Activated CD8-positive, alpha-beta memory T cell treated with anti-CD3 and anti-CD28 coated beads for 36 hours (primary cell): Measurements from ENCODE around the gene PGAM5. TPM values are rescaled to one million over a fixed set of nuclear protein-coding genes. Genes with fewer than 3 reads are reported as not detected.

Source experiments
- CTCF ChIA-PET: fragments of 350-600 bp; sonication (Branson Sonifier 250); formaldehyde crosslinking; loops from one replicate; lab custom pipeline; 2021; ENCODE audit warnings: antibody characterized with exemption; lab: Charles Lee
- POLR2A ChIA-PET: fragments of 350-600 bp; sonication (Branson Sonifier 250); formaldehyde crosslinking; loops from one replicate; lab custom pipeline; 2021; ENCODE audit warnings: antibody characterized with exemption; lab: Charles Lee
- total RNA-seq, 2 experiments: library from RNA; stranded (reverse); gene quantifications; one replicate each; pipeline ENCODE4 v1.2.3, GENCODE V29; 2021

Gene PGAM5
- total RNA-seq, 2 experiments from 2014 or later = 104 to 105 TPM

DNA sequence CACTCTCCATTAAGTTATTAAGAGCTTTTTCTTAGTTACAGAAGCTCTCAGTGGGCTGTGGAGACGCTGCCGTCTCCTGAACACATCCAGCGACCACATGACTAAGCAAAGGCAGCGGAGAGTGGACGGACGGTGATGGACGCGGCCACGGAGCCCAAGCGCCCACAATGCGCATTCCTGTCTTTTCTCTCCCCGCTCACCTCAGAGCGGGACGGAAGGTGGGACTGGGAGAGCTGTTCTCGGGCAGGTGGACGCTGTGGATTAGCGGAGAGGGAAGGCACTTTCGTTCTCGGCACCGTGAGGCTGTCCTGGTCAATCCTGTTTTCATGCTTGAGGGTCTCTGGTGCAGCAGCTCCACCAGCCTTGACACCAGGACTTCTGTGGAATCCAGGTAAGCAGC, 53.6 kb downstream of the PGAM5 start:
- CTCF ChIA-PET = interaction anchor here (1.1 kb wide), 1 partner anchor 123 kb away, joined by 3 read pairs; the partner anchor contains the start of gene CHFR
- POLR2A ChIA-PET = no interaction called here

DNA sequence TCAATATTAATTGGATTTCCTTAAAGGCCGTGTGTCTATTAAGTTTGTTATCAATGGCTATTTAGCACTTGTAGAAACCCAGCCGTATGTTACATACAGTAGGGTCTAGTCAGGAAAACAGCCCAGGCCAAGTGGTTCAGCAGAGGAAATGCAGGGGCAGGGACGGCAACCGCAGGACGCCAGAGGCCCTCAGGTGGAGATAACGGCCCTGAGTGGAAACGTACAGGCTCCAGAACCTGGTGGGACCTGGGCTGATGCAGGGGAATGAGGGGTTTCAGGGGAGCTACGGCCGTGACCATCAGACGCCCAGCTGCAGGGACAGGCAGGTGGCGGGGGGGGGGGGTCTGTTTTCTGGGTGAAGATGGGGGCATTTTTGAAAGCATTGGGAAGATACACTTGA, 54.7 kb downstream of the PGAM5 start:
- POLR2A ChIA-PET = no interaction called here
- CTCF ChIA-PET = interaction anchor here (1.0 kb wide), 1 partner anchor 413 kb away, joined by 4 read pairs; no protein-coding TSS in a partner anchor

DNA sequence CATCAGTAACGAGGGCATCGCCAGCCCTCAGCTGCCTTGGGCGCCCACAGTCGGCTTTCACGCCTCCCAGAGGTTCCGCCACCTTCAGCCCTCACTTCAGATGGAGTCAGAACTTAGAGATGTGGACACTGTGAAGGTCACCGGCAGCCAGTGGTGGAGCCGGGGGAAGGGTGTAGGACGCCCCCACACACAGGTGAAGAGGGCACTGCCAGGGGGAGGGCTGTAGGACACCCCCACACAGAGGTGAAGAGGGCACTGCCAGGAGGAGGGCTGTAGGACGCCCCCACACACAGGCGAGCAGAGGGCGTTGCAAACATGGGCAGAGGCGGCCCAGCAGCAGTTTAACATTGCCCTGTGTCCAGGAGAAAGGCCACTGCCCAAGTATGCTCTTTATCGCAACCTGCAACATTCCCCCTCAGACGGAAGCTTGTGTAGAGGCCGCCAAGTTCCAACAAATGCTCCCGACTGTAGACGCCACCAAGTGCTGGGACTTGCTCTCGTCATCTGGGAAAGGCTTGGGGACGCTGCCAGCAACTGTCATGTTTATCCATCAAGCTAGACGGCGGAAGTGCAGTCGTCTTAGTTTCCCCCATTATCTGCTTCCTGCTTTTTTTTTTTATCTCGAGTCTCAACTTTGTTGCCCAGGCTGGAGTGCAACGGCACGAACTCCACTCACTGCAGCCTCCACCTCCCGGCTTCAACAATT, 55.9 kb downstream of the PGAM5 start:
- CTCF ChIA-PET = interaction anchor here (0.5 kb wide), 1 partner anchor 148 kb away, joined by 3 read pairs; no protein-coding TSS in a partner anchor
- POLR2A ChIA-PET = no interaction called here

DNA sequence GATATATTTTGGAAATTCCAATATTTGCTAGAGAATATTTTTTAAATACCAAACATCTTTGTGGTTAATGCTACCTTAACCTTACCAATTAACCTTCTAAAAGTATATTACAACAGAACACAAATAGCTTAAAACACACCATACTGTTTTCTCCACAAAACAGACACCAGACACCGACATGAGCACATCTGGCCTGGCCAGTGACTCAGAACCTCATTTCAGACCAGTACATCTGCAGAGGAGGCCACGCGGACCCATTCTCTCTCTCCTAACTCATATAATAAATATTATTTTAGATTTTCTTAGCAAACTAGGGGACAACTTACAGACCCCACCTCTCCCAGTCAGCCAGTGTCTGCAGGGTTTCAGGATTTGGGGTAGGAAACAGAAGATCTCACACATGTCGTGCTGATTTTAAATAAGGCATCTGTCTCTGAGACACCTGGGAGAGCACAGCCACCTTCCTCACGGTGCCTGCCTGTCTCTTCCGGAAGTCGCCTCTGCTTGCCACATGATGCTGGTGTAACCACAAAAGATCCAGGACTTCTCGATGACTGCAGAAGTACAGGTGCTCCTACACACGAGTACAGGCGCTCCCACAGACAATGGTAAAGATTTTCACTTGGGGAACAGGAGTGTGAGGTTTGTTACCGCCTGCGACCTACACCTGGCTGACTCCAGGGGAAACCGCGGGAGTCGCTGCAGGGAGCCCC, 60.6 kb downstream of the PGAM5 start:
- POLR2A ChIA-PET = no interaction called here
- CTCF ChIA-PET = no interaction called here

Other genes starting within 250 kb of the PGAM5 start
- gene FBRSL1, start 220.7 kb upstream of the PGAM5 start, total RNA-seq = 10 to 100 TPM; 60.3 to 65.4 TPM
- gene LRCOL1, start 100.3 kb upstream of the PGAM5 start, total RNA-seq = not detected
- not detected for gene P2RX2, start 92.1 kb upstream of the PGAM5 start, total RNA-seq
- 100 to 1,000 TPM; 125 to 129 TPM for gene POLE, start 23.5 kb upstream of the PGAM5 start, total RNA-seq
- gene PXMP2, start 23.3 kb upstream of the PGAM5 start, total RNA-seq = 10 to 100 TPM; 21.0 to 21.9 TPM
- gene ANKLE2, start 51.0 kb downstream of the PGAM5 start, total RNA-seq = 100 to 1,000 TPM; 117 to 119 TPM
- gene GOLGA3, start 118.0 kb downstream of the PGAM5 start, total RNA-seq = 10 to 100 TPM; 64.7 to 66.2 TPM
- gene CHFR, start 176.8 kb downstream of the PGAM5 start, total RNA-seq = 10 to 100 TPM; 50.4 to 54.6 TPM
- gene ZNF605, start 245.5 kb downstream of the PGAM5 start, total RNA-seq = 1 to 10 TPM; 5.3 to 6.9 TPM